A673 (cell line): ENCODE data around the gene SERPINF2. TPM values are rescaled to one million over a fixed set of nuclear protein-coding genes. Genes with fewer than 3 reads are reported as not detected.

Source experiments
- BruUV-seq: library from RNA; stranded (reverse); fragments of 400-500 nt; replicated peaks from 2 replicates; lab custom pipeline; 2021; lab: Mats Ljungman, UMichigan
- CTCF ChIA-PET: fragments of 300-600 bp; sonication (Branson Sonifier 250); formaldehyde crosslinking; loops from one replicate; lab custom pipeline; 2022; ENCODE audit warnings: antibody characterized with exemption; lab: Charles Lee
- POLR2A ChIA-PET: fragments of 300-600 bp; sonication (Branson Sonifier 250); formaldehyde crosslinking; loops from one replicate; lab custom pipeline; 2022; ENCODE audit warnings: antibody characterized with exemption; ENCODE audit not compliant: low non-redundant PET; lab: Charles Lee
- DNase-seq: peaks from one replicate; pipeline ENCODE4 v3.0.0-alpha.2; 2015; ENCODE audit warnings: low spot score
- H3K27ac ChIP-seq: fragments of 200-600 bp; sonication (generic); 2 replicates; pipeline ENCODE4 v1.5.1; 2016; ENCODE audit warnings: mixed run types, low read depth, mild to moderate bottlenecking, mixed read lengths, antibody characterized with exemption, low read length; ENCODE audit not compliant: poor library complexity, severe bottlenecking
- H3K27me3 ChIP-seq: fragments of 200-600 bp; sonication (generic); replicated peaks from 2 replicates; pipeline ENCODE4 v1.6.1; 2017; ENCODE audit warnings: mixed run types, low read depth, mild to moderate bottlenecking, mixed read lengths, antibody characterized with exemption, low read length; ENCODE audit not compliant: insufficient read depth, poor library complexity
- H3K36me3 ChIP-seq: fragments of 200-600 bp; sonication (generic); 2 replicates; pipeline ENCODE4 v1.6.1; 2016; ENCODE audit warnings: mixed run types, mild to moderate bottlenecking, mixed read lengths, antibody characterized with exemption, low read length; ENCODE audit not compliant: insufficient read depth, poor library complexity, severe bottlenecking
- H3K4me1 ChIP-seq: fragments of 200-600 bp; sonication (generic); 2 replicates; pipeline ENCODE4 v1.6.1; 2017; ENCODE audit warnings: mixed run types, mild to moderate bottlenecking, mixed read lengths, antibody characterized with exemption, low read length; ENCODE audit not compliant: insufficient read depth, poor library complexity, severe bottlenecking
- H3K4me3 ChIP-seq: fragments of 200-600 bp; sonication (generic); 2 replicates; pipeline ENCODE4 v1.5.1; 2016; ENCODE audit warnings: low read depth, mixed run types, mild to moderate bottlenecking, mixed read lengths, low read length; ENCODE audit not compliant: poor library complexity, severe bottlenecking
- H3K9me3 ChIP-seq: fragments of 200-600 bp; sonication (generic); 2 replicates; pipeline ENCODE4 v1.6.1; 2016; ENCODE audit warnings: mixed run types, low read depth, mild to moderate bottlenecking, mixed read lengths, antibody characterized with exemption, low read length; ENCODE audit not compliant: poor library complexity, severe bottlenecking
- EZH2 ChIP-seq: fragments of 200-600 bp; sonication (generic); IDR thresholded peaks from 2 replicates; pipeline ENCODE4 v1.6.1; 2017; ENCODE audit warnings: borderline replicate concordance, low read depth, mild to moderate bottlenecking, mixed read lengths, antibody characterized with exemption, low read length; ENCODE audit not compliant: poor library complexity, severe bottlenecking
- intact Hi-C: fragments of 100-400 bp; cut with micrococcal nuclease; formaldehyde crosslinking; loops from one replicate; pipeline ENCODE4 v1.10.0; 2022; ENCODE audit not compliant: unreplicated experiment
- total RNA-seq: library from RNA; stranded (reverse); gene quantifications from 2 replicates; pipeline ENCODE4 v1.2.3, GENCODE V29; 2021
- TF ChIP-seq, protein P1 (sequence below): fragments of 300-800, 200-600 bp; sonication (generic); conservative IDR thresholded peaks from 2 replicates; pipeline ENCODE4 v1.5.1; 2017; ENCODE audit warnings: low read depth, mild to moderate bottlenecking, antibody characterized with exemption, low read length, moderate library complexity, mixed read lengths

Gene SERPINF2
- total RNA-seq, 1 experiment from 2014 or later = 0.37 TPM

- no peak for TF ChIP-seq EZH2
- TF ChIP-seq, protein P1, sequence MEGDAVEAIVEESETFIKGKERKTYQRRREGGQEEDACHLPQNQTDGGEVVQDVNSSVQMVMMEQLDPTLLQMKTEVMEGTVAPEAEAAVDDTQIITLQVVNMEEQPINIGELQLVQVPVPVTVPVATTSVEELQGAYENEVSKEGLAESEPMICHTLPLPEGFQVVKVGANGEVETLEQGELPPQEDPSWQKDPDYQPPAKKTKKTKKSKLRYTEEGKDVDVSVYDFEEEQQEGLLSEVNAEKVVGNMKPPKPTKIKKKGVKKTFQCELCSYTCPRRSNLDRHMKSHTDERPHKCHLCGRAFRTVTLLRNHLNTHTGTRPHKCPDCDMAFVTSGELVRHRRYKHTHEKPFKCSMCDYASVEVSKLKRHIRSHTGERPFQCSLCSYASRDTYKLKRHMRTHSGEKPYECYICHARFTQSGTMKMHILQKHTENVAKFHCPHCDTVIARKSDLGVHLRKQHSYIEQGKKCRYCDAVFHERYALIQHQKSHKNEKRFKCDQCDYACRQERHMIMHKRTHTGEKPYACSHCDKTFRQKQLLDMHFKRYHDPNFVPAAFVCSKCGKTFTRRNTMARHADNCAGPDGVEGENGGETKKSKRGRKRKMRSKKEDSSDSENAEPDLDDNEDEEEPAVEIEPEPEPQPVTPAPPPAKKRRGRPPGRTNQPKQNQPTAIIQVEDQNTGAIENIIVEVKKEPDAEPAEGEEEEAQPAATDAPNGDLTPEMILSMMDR = no peak
- POLR2A ChIA-PET = no interaction called here
- no peaks in the 10 kb centered on the region for H3K9me3 ChIP-seq
- intact Hi-C loops = no loop called here
- DNase-seq = no peak
- no peaks in the 10 kb centered on the region for H3K4me1 ChIP-seq
- no TSS peak for BruUV-seq
- H3K27ac ChIP-seq = no peak overlapping the region
- no peaks in the 10 kb centered on the region for H3K36me3 ChIP-seq
- no peaks in the 10 kb centered on the region for H3K27me3 ChIP-seq
- no peak overlapping the region for H3K4me3 ChIP-seq
- CTCF ChIA-PET = no interaction called here
These were observed 4.4 kb downstream of the SERPINF2 start for GRCh38 chr17:1746975-1747543.

DNA sequence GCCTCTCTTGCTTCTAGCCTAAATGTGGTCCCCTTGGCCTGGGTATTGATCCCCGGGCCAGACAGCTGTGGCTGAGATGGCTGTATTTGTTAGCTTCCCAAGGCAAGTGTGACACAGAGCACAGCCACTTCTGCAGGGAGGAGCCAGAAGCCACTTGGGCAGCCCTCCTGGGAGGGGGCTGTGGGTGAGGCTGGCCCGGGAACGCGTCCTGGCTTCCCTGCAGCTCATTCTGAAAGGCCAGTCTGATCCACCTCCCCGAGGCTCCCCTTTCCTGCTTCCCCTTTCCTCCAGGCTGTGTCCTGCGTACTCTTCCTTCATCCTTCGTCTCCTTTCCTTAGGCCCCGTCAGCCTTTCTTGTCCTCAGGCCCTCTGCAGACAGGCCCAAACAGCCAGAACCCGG lies 8.0 kb downstream of the SERPINF2 start:
- no peaks in the 10 kb centered on the region for H3K4me1 ChIP-seq
- no peaks in the 10 kb centered on the region for H3K27me3 ChIP-seq
- no peaks in the 10 kb centered on the region for H3K36me3 ChIP-seq
- no TSS peak for BruUV-seq
- no peak for DNase-seq
- TF ChIP-seq EZH2 = no peak
- TF ChIP-seq, protein P1 = no peak
- ChIA-PET POLR2A (no interaction called here), CTCF (interaction anchor here (0.5 kb wide), 1 partner anchor 35 kb away, joined by 3 read pairs; no protein-coding TSS in a partner anchor)
- no peaks in the 10 kb centered on the region for H3K9me3 ChIP-seq
- no peak overlapping the region for H3K4me3 ChIP-seq
- intact Hi-C loops = no loop called here
- H3K27ac ChIP-seq = no peak overlapping the region

- Histone ChIP-seq H3K4me3 (no peak overlapping the region), H3K27ac (no peak overlapping the region), H3K9me3 (no peaks in the 10 kb centered on the region), H3K4me1 (no peaks in the 10 kb centered on the region), H3K36me3 (no peaks in the 10 kb centered on the region), H3K27me3 (no peaks in the 10 kb centered on the region)
- CTCF ChIA-PET = no interaction called here
- TF ChIP-seq, protein P1 = no peak
- no peak for TF ChIP-seq EZH2
- intact Hi-C loops = no loop called here
- DNase-seq = no peak
- POLR2A ChIA-PET = no interaction called here
- no TSS peak for BruUV-seq
These were observed 10.0 kb downstream of the SERPINF2 start for GRCh38 chr17:1752425-1753262.
